B cell (primary cell): Measurements from ENCODE around the gene ISLR2.

ENCODE experiments used
- EZH2 ChIP-seq: IDR thresholded peaks from 2 replicates; pipeline ENCODE4 v1.6.1; 2012; ENCODE audit warnings: borderline replicate concordance, low read depth, mild to moderate bottlenecking, moderate library complexity, low read length; ENCODE audit not compliant: insufficient read depth, poor library complexity, severe bottlenecking
- TF ChIP-seq, protein P1 (sequence below): fragments of 200-600 bp; IDR thresholded peaks from one replicate; pipeline ENCODE4 v1.8.0; 2022; ENCODE audit warnings: antibody characterized with exemption, mild to moderate bottlenecking

DNA sequence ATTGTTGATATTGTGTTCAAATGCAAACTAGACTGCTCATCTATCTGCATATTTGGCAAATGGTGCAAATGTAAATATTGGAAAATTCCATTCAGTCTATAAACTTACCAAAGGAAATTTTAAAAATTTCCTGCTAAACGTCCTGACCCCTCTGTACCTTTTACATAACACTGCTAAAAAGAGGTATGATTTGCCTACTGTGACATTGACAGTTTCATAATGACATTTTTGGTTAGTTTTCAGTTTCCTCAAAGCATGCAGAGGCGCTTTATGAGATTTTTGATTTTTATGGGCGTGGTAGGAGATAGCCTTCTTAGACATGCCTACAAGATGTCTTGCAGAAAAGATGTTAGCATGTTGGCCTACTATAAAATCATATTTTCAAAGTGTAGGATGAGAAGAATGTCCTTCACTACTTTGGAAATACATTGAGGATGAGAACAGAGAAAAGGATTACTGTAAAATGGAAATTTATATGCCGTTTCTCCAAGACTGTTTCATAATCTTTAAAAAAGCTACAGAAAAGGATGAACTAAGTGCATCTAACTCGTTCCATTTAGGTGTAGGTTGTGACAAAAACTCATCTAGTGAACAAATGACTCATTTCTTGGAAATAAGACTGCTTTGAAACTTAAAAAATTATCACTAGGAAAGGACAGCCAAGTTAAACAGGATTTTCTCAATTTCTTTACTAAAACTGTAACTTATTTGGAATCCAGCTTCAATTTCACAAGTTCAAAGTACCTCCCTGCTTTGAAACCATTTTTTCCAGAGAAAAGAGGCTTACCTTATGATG lies 28.7 kb downstream of the ISLR2 start:
- TF ChIP-seq EZH2, result no peak
- TF ChIP-seq, protein P1, sequence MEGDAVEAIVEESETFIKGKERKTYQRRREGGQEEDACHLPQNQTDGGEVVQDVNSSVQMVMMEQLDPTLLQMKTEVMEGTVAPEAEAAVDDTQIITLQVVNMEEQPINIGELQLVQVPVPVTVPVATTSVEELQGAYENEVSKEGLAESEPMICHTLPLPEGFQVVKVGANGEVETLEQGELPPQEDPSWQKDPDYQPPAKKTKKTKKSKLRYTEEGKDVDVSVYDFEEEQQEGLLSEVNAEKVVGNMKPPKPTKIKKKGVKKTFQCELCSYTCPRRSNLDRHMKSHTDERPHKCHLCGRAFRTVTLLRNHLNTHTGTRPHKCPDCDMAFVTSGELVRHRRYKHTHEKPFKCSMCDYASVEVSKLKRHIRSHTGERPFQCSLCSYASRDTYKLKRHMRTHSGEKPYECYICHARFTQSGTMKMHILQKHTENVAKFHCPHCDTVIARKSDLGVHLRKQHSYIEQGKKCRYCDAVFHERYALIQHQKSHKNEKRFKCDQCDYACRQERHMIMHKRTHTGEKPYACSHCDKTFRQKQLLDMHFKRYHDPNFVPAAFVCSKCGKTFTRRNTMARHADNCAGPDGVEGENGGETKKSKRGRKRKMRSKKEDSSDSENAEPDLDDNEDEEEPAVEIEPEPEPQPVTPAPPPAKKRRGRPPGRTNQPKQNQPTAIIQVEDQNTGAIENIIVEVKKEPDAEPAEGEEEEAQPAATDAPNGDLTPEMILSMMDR, result no peak
